Measurements from ENCODE around the gene CD52. TPM values are rescaled to one million over a fixed set of nuclear protein-coding genes. Genes with fewer than 3 reads are reported as not detected.
A peak's percentile ranks its signal among the peaks of the same experiment; 100 is the strongest.

CD52 gene
- total and polyA plus RNA-seq, 2 of the 13 experiments (the other 11 are each of a cell fraction or from before 2014, with no cell fraction given): 0.32 TPM; not detected in 1

- TF ChIP-seq, protein P1, sequence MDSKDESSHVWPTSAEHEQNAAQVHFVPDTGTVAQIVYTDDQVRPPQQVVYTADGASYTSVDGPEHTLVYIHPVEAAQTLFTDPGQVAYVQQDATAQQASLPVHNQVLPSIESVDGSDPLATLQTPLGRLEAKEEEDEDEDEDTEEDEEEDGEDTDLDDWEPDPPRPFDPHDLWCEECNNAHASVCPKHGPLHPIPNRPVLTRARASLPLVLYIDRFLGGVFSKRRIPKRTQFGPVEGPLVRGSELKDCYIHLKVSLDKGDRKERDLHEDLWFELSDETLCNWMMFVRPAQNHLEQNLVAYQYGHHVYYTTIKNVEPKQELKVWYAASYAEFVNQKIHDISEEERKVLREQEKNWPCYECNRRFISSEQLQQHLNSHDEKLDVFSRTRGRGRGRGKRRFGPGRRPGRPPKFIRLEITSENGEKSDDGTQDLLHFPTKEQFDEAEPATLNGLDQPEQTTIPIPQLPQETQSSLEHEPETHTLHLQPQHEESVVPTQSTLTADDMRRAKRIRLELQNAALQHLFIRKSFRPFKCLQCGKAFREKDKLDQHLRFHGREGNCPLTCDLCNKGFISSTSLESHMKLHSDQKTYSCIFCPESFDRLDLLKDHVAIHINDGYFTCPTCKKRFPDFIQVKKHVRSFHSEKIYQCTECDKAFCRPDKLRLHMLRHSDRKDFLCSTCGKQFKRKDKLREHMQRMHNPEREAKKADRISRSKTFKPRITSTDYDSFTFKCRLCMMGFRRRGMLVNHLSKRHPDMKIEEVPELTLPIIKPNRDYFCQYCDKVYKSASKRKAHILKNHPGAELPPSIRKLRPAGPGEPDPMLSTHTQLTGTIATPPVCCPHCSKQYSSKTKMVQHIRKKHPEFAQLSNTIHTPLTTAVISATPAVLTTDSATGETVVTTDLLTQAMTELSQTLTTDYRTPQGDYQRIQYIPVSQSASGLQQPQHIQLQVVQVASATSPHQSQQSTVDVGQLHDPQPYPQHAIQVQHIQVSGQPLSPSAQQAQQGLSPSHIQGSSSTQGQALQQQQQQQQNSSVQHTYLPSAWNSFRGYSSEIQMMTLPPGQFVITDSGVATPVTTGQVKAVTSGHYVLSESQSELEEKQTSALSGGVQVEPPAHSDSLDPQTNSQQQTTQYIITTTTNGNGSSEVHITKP (CRISPR knock-in tag; IDR thresholded peaks at IDR 0.05; ENCODE audit: low read depth): no peak; the same call in 1 of the 2 replicates
- TF ChIP-seq ZNF350 (CRISPR knock-in tag; IDR thresholded peaks at IDR 0.05; ENCODE audit: borderline replicate concordance, low read depth): no peak
- TF ChIP-seq CHD2 (IDR thresholded peaks at IDR 0.05; ENCODE audit: low read depth, low read length): no peak
- TF ChIP-seq, protein P2, sequence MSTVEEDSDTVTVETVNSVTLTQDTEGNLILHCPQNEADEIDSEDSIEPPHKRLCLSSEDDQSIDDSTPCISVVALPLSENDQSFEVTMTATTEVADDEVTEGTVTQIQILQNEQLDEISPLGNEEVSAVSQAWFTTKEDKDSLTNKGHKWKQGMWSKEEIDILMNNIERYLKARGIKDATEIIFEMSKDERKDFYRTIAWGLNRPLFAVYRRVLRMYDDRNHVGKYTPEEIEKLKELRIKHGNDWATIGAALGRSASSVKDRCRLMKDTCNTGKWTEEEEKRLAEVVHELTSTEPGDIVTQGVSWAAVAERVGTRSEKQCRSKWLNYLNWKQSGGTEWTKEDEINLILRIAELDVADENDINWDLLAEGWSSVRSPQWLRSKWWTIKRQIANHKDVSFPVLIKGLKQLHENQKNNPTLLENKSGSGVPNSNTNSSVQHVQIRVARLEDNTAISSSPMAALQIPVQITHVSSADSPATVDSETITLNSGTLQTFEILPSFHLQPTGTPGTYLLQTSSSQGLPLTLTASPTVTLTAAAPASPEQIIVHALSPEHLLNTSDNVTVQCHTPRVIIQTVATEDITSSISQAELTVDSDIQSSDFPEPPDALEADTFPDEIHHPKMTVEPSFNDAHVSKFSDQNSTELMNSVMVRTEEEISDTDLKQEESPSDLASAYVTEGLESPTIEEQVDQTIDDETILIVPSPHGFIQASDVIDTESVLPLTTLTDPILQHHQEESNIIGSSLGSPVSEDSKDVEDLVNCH (CRISPR knock-in tag; IDR thresholded peaks at IDR 0.05): no peak
- no peak for TF ChIP-seq ETV6 (CRISPR knock-in tag; conservative IDR thresholded peaks at IDR 0.05)
- TF ChIP-seq ELK4 (CRISPR knock-in tag; IDR thresholded peaks at IDR 0.05; ENCODE audit: borderline replicate concordance): no peak
- no peak for TF ChIP-seq ZNF569 (CRISPR knock-in tag; IDR thresholded peaks at IDR 0.05; ENCODE audit: borderline replicate concordance)
- TF ChIP-seq ZSCAN9 (CRISPR knock-in tag; IDR thresholded peaks at IDR 0.05; ENCODE audit: borderline replicate concordance): no peak
- TF ChIP-seq MXD3 (CRISPR knock-in tag; IDR thresholded peaks at IDR 0.05): no peak
- TF ChIP-seq ZMYM3 (CRISPR knock-in tag; IDR thresholded peaks at IDR 0.05): peak; percentile 97
- no peak for TF ChIP-seq ZNF776 (CRISPR knock-in tag; IDR thresholded peaks at IDR 0.05)
- no peak; the same call in 1 of the 2 replicates for TF ChIP-seq ZFP91 (CRISPR knock-in tag; IDR thresholded peaks at IDR 0.05; ENCODE audit: borderline replicate concordance)
- no peak for TF ChIP-seq ZNF782 (CRISPR knock-in tag; IDR thresholded peaks at IDR 0.05; ENCODE audit: borderline replicate concordance)
- no peak for TF ChIP-seq HNRNPK (IDR thresholded peaks at IDR 0.05; ENCODE audit: low read depth, low read length, poor library complexity, severe bottlenecking)
- TF ChIP-seq, protein P3, sequence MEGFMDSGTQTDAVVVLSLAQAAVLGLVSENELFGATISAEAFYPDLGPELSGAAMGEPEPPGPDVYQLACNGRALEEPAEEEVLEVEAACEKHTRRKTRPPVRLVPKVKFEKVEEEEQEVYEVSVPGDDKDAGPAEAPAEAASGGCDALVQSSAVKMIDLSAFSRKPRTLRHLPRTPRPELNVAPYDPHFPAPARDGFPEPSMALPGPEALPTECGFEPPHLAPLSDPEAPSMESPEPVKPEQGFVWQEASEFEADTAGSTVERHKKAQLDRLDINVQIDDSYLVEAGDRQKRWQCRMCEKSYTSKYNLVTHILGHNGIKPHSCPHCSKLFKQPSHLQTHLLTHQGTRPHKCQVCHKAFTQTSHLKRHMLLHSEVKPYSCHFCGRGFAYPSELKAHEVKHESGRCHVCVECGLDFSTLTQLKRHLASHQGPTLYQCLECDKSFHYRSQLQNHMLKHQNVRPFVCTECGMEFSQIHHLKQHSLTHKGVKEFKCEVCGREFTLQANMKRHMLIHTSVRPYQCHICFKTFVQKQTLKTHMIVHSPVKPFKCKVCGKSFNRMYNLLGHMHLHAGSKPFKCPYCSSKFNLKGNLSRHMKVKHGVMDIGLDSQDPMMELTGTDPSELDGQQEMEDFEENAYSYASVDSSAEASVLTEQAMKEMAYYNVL (CRISPR knock-in tag; IDR thresholded peaks at IDR 0.05; ENCODE audit: borderline replicate concordance): no peak
- TF ChIP-seq ZSCAN29 (CRISPR knock-in tag; conservative IDR thresholded peaks at IDR 0.05): no peak
These were observed 34.0 kb downstream of the CD52 start (continued) for GRCh38 chr1:26351590-26352337.

All from HepG2 (cell line).